BLaER1 (cell line): Measurements from ENCODE around the gene PXYLP1.

Experiments
- H3K27ac ChIP-seq: shearing (Covaris generic); formaldehyde crosslinking; 2 replicates; pipeline ENCODE4 v1.8.1; 2022
- H3K27me3 ChIP-seq: shearing (Covaris generic); formaldehyde crosslinking; 2 replicates; pipeline ENCODE4 v1.8.1; 2022
- H3K36me3 ChIP-seq: shearing (Covaris generic); formaldehyde crosslinking; 2 replicates; pipeline ENCODE4 v1.8.1; 2022
- H3K4me1 ChIP-seq: shearing (Covaris generic); formaldehyde crosslinking; 2 replicates; pipeline ENCODE4 v1.8.1; 2022
- H3K4me2 ChIP-seq: shearing (Covaris generic); formaldehyde crosslinking; 2 replicates; pipeline ENCODE4 v1.8.1; 2022
- H3K4me3 ChIP-seq: shearing (Covaris generic); formaldehyde crosslinking; 2 replicates; pipeline ENCODE4 v1.8.1; 2022
- H3K9ac ChIP-seq: shearing (Covaris generic); formaldehyde crosslinking; 2 replicates; pipeline ENCODE4 v1.8.1; 2022
- H3K9me3 ChIP-seq: shearing (Covaris generic); formaldehyde crosslinking; 2 replicates; pipeline ENCODE4 v1.8.1; 2022
- H4K20me1 ChIP-seq: shearing (Covaris generic); formaldehyde crosslinking; 2 replicates; pipeline ENCODE4 v1.8.1; 2022
- Cebpa-rat ChIP-seq: shearing (Covaris generic); IDR thresholded peaks from 2 replicates; pipeline ENCODE4 v1.8.1; 2022

Gene PXYLP1

DNA sequence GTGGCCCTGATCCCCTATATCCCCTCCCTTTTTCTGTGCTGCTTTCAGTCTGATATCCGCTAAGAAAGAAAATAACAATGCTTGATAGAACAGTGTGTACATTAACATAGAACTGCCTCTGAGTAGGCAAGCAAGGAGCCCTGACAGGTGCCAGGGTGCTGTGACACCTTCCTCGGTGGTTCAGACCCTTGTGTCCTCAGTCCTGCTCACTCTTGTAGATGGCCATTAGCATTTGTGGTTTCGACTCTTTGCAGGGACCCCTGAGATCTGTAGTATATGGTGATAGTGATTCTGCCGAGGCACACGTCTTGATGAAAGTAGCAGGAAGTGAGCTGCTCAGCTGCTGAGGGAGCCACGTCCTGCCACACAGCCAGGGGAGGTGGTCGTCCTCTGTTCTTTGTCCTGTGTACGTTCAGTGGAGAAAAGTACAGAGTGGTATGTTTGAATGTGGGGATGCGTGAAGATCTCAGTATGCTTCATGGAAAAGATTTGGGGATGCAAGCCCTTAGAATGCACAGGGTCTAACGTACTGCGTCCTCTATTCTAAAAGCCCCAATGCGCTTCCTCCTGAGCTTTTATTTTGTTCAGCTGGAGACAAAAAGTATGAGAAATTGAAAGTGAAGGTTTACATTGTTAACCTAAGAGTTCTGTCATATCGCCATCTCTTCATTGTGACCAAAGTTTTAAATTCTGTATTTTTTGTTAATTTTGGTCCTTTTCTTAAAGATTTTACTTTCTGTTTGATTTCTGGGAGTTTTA is 35.4 kb downstream of the PXYLP1 start:
- TF ChIP-seq Cebpa-rat = no peak

DNA sequence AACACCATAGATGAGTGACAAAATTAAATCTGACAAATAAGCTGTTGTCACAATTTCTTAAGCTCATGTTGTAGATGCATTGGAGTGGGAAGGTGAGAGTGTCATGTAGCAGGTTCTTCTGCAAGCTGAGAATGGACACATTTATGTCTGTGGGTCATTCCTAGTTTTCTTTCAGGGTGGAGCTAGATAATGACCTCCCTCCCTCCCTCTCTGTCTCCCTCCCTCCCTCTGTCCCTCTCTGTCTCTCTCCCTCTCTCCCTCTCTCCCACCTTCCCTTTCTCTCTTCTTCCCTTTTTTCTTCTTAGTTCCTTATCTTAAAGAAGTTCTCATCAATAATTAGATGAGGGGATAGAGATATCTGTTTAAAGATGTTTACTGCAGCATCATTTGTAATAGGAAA is 36.0 kb downstream of the PXYLP1 start:
- TF ChIP-seq Cebpa-rat = no peak
- H3K36me3 ChIP-seq = peaks cover 34% of the 10 kb centered on the region; the same call in 1 of the 2 replicates
- no peak overlapping the region for H3K9ac ChIP-seq
- H3K4me3 ChIP-seq = no peak overlapping the region
- H3K27ac ChIP-seq = no peak overlapping the region
- H3K9me3 ChIP-seq = no peaks in the 10 kb centered on the region
- H4K20me1 ChIP-seq = no peaks in the 10 kb centered on the region
- 0 out of 2 replicates have a peak overlapping the region, but pooled peaks have one; percentile 59 for H3K4me2 ChIP-seq
- peaks cover 24% of the 10 kb centered on the region for H3K4me1 ChIP-seq
- H3K27me3 ChIP-seq = no peaks in the 10 kb centered on the region

More for the DNA sequence above, 35.4 kb downstream of the PXYLP1 start:
- H4K20me1 ChIP-seq = no peaks in the 10 kb centered on the region
- 0 out of 2 replicates have a peak overlapping the region, but pooled peaks have one; percentile 19 for H3K9ac ChIP-seq
- H3K9me3 ChIP-seq = no peaks in the 10 kb centered on the region
- H3K4me1 ChIP-seq = peaks cover 24% of the 10 kb centered on the region
- no peak overlapping the region for H3K4me3 ChIP-seq
- peak overlapping the region; percentile 26; the same call in 1 of the 2 replicates for H3K27ac ChIP-seq
- H3K36me3 ChIP-seq = peaks cover 32% of the 10 kb centered on the region; the same call in 1 of the 2 replicates
- H3K27me3 ChIP-seq = no peaks in the 10 kb centered on the region
- H3K4me2 ChIP-seq = peak overlapping the region; percentile 59

DNA sequence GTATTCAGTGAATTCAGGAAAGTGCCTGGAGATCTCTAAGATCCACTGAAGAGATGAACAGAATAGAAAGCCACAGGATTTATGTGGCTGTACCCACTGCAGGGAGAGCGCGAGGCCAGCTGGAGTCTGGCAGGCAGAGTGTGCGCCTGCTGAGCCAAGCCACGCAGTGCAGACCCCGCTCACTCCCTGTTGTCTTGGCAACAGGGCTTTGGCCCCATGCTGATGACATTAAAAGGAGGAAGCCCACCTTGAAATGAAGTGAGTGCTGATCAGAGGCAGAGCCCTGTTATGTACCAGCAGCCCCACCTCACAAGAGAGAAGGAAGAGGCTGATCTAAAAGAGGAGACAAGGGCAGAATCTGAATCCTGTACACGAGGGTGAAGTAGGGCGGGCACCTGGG is 36.7 kb downstream of the PXYLP1 start:
- TF ChIP-seq Cebpa-rat = no peak
- H3K4me3 ChIP-seq = no peak overlapping the region
- H3K4me2 ChIP-seq = no peak overlapping the region

GRCh38 chr3:141268791-141269190 is 37.2 kb downstream of the PXYLP1 start:
- Histone ChIP-seq H3K27me3 (no peaks in the 10 kb centered on the region), H3K27ac (no peak overlapping the region), H3K4me3 (no peak overlapping the region), H3K4me2 (no peak overlapping the region), H3K9me3 (no peaks in the 10 kb centered on the region), H3K4me1 (peaks cover 24% of the 10 kb centered on the region), H3K9ac (no peak overlapping the region), H3K36me3 (peaks cover 37% of the 10 kb centered on the region; the same call in 1 of the 2 replicates), H4K20me1 (no peaks in the 10 kb centered on the region)
- no peak for TF ChIP-seq Cebpa-rat

More for the DNA sequence above, 36.7 kb downstream of the PXYLP1 start:
- Histone ChIP-seq H3K27me3 (no peaks in the 10 kb centered on the region), H3K9me3 (no peaks in the 10 kb centered on the region), H3K9ac (no peak overlapping the region), H3K4me1 (peaks cover 24% of the 10 kb centered on the region), H3K27ac (no peak overlapping the region), H4K20me1 (no peaks in the 10 kb centered on the region), H3K36me3 (peaks cover 39% of the 10 kb centered on the region; the same call in 1 of the 2 replicates)

GRCh38 chr3:141269961-141270360 is 38.3 kb downstream of the PXYLP1 start:
- Histone ChIP-seq H3K27me3 (no peaks in the 10 kb centered on the region), H3K36me3 (peaks cover 37% of the 10 kb centered on the region; the same call in 1 of the 2 replicates), H3K4me3 (no peak overlapping the region), H3K27ac (no peak overlapping the region), H3K9ac (no peak overlapping the region), H3K9me3 (no peaks in the 10 kb centered on the region), H3K4me1 (peaks cover 29% of the 10 kb centered on the region), H4K20me1 (no peaks in the 10 kb centered on the region), H3K4me2 (no peak overlapping the region)
- TF ChIP-seq Cebpa-rat = no peak

- Histone ChIP-seq H3K9me3 (no peaks in the 10 kb centered on the region), H4K20me1 (no peaks in the 10 kb centered on the region), H3K27me3 (no peaks in the 10 kb centered on the region), H3K27ac (no peak overlapping the region), H3K4me1 (peaks cover 27% of the 10 kb centered on the region), H3K4me2 (peak overlapping the region; percentile 36), H3K4me3 (no peak overlapping the region), H3K36me3 (peaks cover 34% of the 10 kb centered on the region), H3K9ac (no peak overlapping the region)
- TF ChIP-seq Cebpa-rat = no peak
Observed at GRCh38 chr3:141271279-141272030, 39.8 kb downstream of the PXYLP1 start.

DNA sequence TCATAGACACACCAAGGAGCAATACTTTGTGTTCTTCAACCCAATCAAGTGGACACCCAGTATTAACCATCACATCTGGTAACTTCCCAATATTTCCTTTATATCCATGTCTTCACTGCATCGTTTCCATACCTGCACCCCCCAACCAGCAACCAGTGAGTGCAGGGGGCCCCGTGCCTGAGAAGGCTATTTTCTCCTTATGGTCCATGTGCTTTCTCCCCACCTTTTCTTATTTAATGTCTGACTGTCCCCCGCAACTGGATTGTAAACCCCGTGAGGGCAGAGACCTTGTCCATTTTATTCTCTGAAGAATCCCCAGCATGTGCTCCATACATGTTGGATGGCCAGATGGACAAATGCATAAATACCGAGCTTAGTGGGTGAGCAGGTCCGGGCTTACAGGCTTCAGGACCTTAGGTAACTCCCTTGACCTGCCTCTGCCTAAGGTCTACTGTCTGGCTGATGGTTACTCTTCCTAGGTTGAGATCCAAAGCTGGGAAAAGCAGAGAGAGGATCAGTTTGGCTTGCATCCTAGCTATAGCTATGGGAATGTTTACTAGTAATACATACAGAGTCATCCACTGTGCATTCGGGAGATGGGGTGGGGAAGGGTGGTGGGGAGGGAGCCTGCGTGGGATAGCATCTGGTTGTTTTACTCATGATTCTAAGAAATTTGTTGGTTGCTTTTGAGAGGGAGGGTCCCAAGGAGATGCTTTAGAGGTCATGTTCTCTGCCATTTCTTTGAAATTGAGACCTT is 41.5 kb downstream of the PXYLP1 start:
- H4K20me1 ChIP-seq = no peaks in the 10 kb centered on the region
- H3K4me3 ChIP-seq = no peak overlapping the region
- H3K27me3 ChIP-seq = no peaks in the 10 kb centered on the region
- no peak overlapping the region for H3K27ac ChIP-seq
- peaks cover 34% of the 10 kb centered on the region for H3K36me3 ChIP-seq
- peaks cover 18% of the 10 kb centered on the region for H3K4me1 ChIP-seq
- no peak overlapping the region for H3K9ac ChIP-seq
- H3K9me3 ChIP-seq = no peaks in the 10 kb centered on the region
- no peak overlapping the region for H3K4me2 ChIP-seq
- no peak for TF ChIP-seq Cebpa-rat

GRCh38 chr3:141273700-141274410 is 42.2 kb downstream of the PXYLP1 start:
- Histone ChIP-seq H3K27me3 (no peaks in the 10 kb centered on the region), H3K9me3 (no peaks in the 10 kb centered on the region), H3K4me2 (no peak overlapping the region), H3K27ac (no peak overlapping the region), H3K4me1 (peaks cover 25% of the 10 kb centered on the region), H4K20me1 (no peaks in the 10 kb centered on the region), H3K36me3 (peaks cover 27% of the 10 kb centered on the region), H3K4me3 (no peak overlapping the region), H3K9ac (no peak overlapping the region)
- no peak for TF ChIP-seq Cebpa-rat

DNA sequence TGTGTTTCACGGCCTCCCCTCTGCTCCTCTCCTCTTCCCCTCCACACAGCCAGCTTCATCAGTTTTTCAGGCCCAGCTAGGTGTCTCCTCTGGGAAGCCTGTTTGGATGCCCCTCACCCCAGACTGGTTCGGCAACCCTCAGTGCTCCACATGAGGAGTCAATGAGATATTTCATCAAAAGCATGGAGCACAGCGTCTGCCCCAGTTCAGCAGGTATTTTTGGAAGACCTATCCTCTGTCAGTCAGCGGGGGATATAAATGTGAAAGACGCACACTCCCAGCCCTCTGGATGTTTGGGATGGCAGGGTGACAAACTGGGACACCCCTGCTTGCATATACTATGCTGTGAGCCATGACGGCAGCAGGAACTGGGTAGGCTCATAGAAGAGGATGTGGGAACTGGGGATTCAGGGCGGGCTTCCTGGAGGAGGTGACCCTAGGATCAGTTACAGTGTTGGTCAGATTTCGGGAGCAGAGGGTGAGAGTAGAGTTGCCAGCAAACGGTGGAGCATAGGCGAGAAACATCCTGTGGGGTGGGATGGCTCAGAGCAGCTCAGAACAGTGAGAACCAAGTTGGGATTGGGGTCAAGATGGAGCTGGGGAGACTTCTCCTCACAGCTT is 42.9 kb downstream of the PXYLP1 start:
- Histone ChIP-seq H3K9ac (no peak overlapping the region), H4K20me1 (no peaks in the 10 kb centered on the region), H3K36me3 (peaks cover 28% of the 10 kb centered on the region), H3K9me3 (no peaks in the 10 kb centered on the region), H3K27me3 (no peaks in the 10 kb centered on the region), H3K4me1 (peaks cover 30% of the 10 kb centered on the region), H3K4me3 (no peak overlapping the region), H3K27ac (no peak overlapping the region), H3K4me2 (no peak overlapping the region)
- no peak for TF ChIP-seq Cebpa-rat
